ENCODE data around the gene VSIR.

DNA sequence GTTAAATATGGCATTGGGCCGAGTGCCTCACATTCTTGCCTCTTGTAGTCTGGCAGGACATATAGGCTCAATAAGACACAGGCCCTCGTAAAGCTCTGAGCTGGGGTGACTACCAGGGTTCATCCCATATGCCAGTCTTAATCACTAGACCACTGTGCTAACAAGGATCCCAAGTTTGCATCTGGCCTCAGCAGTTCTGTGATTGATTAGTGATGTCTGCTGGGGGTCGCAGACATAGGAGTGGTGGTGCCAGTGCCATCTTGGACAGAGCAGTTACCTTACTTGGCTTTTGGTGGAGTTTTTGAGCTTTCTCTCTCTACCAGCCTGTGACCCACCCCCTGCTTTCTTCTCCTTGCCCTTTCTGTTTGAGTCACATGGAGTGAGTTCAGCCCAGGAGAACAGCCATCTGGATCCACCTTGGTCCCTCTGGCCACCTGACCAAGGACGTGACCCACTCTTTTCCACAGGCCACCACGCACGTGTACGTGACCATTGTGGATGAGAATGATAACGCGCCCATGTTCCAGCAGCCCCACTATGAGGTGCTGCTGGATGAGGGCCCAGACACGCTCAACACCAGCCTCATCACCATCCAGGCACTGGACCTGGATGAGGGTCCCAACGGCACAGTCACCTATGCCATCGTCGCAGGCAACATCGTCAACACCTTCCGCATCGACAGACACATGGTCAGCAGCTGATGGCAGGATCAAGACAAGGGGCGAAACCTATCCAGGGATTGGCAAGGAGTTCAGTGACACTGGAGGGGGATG, 4.1 kb upstream of the VSIR start:
- no peak for TF ChIP-seq MEIS2 (IDR thresholded peaks at IDR 0.05; ENCODE audit: partially characterized antibody)
- TF ChIP-seq HDAC6 (IDR thresholded peaks at IDR 0.05; ENCODE audit: low read depth, low read length) = no peak
